Mucosa of stomach (tissue), 1 donor: ENCODE data around the gene IFRD1.

Experiments used
- H3K27me3 ChIP-seq: one replicate; pipeline ENCODE4 v1.7.0; 2013; ENCODE audit warnings: mild to moderate bottlenecking, low read length; ENCODE audit not compliant: control insufficient read depth, insufficient read depth
- H3K36me3 ChIP-seq: one replicate; pipeline ENCODE4 v1.7.0; 2013; ENCODE audit warnings: low read length; ENCODE audit not compliant: control insufficient read depth, insufficient read depth
- H3K4me1 ChIP-seq: one replicate; pipeline ENCODE4 v1.7.0; 2013; ENCODE audit warnings: mild to moderate bottlenecking, low read length; ENCODE audit not compliant: control insufficient read depth, insufficient read depth
- H3K4me3 ChIP-seq: one replicate; pipeline ENCODE4 v1.7.0; 2013; ENCODE audit warnings: low read length
- H3K9ac ChIP-seq: one replicate; pipeline ENCODE4 v1.7.0; 2013; ENCODE audit warnings: mild to moderate bottlenecking, low read length, moderate library complexity
- H3K9me3 ChIP-seq: one replicate; pipeline ENCODE4 v1.7.0; 2013; ENCODE audit warnings: mild to moderate bottlenecking, low read length, moderate library complexity; ENCODE audit not compliant: control insufficient read depth
- donor health status: Pancreatic carcinoma.

Gene IFRD1, protein sequence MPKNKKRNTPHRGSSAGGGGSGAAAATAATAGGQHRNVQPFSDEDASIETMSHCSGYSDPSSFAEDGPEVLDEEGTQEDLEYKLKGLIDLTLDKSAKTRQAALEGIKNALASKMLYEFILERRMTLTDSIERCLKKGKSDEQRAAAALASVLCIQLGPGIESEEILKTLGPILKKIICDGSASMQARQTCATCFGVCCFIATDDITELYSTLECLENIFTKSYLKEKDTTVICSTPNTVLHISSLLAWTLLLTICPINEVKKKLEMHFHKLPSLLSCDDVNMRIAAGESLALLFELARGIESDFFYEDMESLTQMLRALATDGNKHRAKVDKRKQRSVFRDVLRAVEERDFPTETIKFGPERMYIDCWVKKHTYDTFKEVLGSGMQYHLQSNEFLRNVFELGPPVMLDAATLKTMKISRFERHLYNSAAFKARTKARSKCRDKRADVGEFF

GRCh38 chr7:112449902-112450806 is at the start of gene IFRD1:
IFRD1 (plus strand) TSS chr7:112450460; CDS start chr7:112450689, 229 bp downstream.
- Histone ChIP-seq H3K27me3 (no peaks in the 10 kb centered on the region), H3K4me3 (peak within 1 kb of the TSS; percentile 99), H3K36me3 (no peaks in the 10 kb centered on the region), H3K9me3 (no peaks in the 10 kb centered on the region), H3K9ac (peak within 1 kb of the TSS; percentile 99), H3K4me1 (peaks cover 21% of the 10 kb centered on the region)

DNA sequence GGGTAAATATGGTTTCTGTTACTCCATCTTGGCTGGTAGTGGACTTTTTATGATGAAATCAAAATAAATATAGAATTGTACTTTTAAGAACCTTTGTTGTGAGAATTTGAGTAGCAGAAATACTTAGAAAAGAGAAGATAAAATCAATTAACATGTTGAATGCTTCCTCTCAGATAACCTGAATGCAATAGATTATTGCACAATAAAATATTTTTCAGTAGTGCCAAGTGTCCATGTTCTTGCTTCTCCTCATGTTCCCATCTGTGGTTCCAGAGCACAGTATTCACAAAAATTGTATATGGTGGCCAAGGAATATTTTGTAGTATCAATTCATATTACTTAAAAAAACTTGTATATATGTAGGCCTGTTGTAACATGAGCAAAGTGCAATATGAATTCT is 45.9 kb upstream of the IFRD1 start:
- Histone ChIP-seq H3K36me3 (no peaks in the 10 kb centered on the region), H3K9ac (no peak overlapping the region), H3K4me1 (no peaks in the 10 kb centered on the region), H3K4me3 (no peak overlapping the region), H3K27me3 (no peaks in the 10 kb centered on the region), H3K9me3 (no peaks in the 10 kb centered on the region)

DNA sequence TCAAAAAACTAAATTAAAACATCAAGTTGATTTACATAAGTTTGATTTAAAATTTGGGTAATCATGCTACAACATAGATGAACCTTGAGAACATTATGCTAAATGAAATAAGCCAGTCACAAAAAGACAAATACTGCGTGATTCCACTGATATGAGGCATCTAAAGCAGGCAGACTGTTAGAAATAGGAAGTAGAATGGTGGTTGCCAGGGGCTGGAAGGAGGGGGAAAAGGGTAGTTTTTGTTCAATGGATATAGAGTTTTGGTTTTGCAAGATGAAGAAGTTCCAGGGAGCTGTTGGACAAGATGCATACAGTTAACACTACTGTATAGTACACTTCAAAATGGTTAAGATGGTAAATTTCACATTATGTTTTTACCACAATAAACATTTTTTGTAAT is 45.0 kb upstream of the IFRD1 start:
- Histone ChIP-seq H3K27me3 (no peaks in the 10 kb centered on the region), H3K4me1 (no peaks in the 10 kb centered on the region), H3K9me3 (no peaks in the 10 kb centered on the region), H3K4me3 (no peak overlapping the region), H3K36me3 (no peaks in the 10 kb centered on the region), H3K9ac (no peak overlapping the region)

- H3K36me3 ChIP-seq, result no peaks in the 10 kb centered on the region
- no peaks in the 10 kb centered on the region for H3K4me1 ChIP-seq
- H3K27me3 ChIP-seq, result no peaks in the 10 kb centered on the region
- H3K4me3 ChIP-seq, result no peak overlapping the region
- H3K9ac ChIP-seq, result no peak overlapping the region
- H3K9me3 ChIP-seq, result no peaks in the 10 kb centered on the region
Observed at GRCh38 chr7:112407261-112407660, 43.0 kb upstream of the IFRD1 start.

DNA sequence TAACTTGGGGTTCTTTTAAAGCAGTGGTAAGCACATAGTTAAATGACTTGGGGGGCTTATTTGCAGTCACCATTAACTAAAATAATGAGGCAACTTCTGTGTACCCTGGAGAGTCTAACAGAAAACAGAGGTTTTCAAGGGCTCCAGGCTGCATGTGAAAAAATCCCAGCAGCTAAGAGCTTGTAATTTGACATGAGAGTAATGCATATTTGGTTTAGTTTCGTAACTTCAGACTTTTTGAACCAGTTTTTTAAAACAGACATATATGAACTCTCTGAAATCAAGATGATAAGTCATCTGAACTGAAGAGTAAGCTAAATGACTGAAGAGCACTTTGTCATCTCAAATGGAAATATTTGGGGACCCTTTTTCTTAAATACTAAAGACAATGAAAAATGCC is 40.2 kb upstream of the IFRD1 start:
- H3K9ac ChIP-seq, result no peak overlapping the region
- H3K4me1 ChIP-seq, result no peaks in the 10 kb centered on the region
- H3K36me3 ChIP-seq, result no peaks in the 10 kb centered on the region
- no peaks in the 10 kb centered on the region for H3K27me3 ChIP-seq
- no peaks in the 10 kb centered on the region for H3K9me3 ChIP-seq
- no peak overlapping the region for H3K4me3 ChIP-seq

- H3K4me1 ChIP-seq, result no peaks in the 10 kb centered on the region
- no peaks in the 10 kb centered on the region for H3K9me3 ChIP-seq
- no peak overlapping the region for H3K4me3 ChIP-seq
- H3K9ac ChIP-seq, result no peak overlapping the region
- no peaks in the 10 kb centered on the region for H3K36me3 ChIP-seq
- no peaks in the 10 kb centered on the region for H3K27me3 ChIP-seq
Observed at GRCh38 chr7:112411186-112411795, 39.0 kb upstream of the IFRD1 start.

GRCh38 chr7:112414855-112415490 is 35.3 kb upstream of the IFRD1 start:
- H3K27me3 ChIP-seq, result no peaks in the 10 kb centered on the region
- no peaks in the 10 kb centered on the region for H3K4me1 ChIP-seq
- H3K9ac ChIP-seq, result no peak overlapping the region
- H3K36me3 ChIP-seq, result no peaks in the 10 kb centered on the region
- H3K4me3 ChIP-seq, result no peak overlapping the region
- H3K9me3 ChIP-seq, result no peaks in the 10 kb centered on the region

- Histone ChIP-seq H3K36me3 (no peaks in the 10 kb centered on the region), H3K9ac (no peak overlapping the region), H3K4me1 (no peaks in the 10 kb centered on the region), H3K4me3 (no peak overlapping the region), H3K27me3 (no peaks in the 10 kb centered on the region), H3K9me3 (no peaks in the 10 kb centered on the region)
Observed at GRCh38 chr7:112416127-112416526, 34.1 kb upstream of the IFRD1 start.

- H3K36me3 ChIP-seq, result no peaks in the 10 kb centered on the region
- H3K9me3 ChIP-seq, result no peaks in the 10 kb centered on the region
- peaks cover 11% of the 10 kb centered on the region for H3K4me1 ChIP-seq
- no peak overlapping the region for H3K4me3 ChIP-seq
- H3K27me3 ChIP-seq, result no peaks in the 10 kb centered on the region
- H3K9ac ChIP-seq, result no peak overlapping the region
Observed at GRCh38 chr7:112419543-112420130, 30.6 kb upstream of the IFRD1 start.

- Histone ChIP-seq H3K27me3 (no peaks in the 10 kb centered on the region), H3K4me3 (no peak overlapping the region), H3K9ac (no peak overlapping the region)
Observed at GRCh38 chr7:112420236-112420861, 29.9 kb upstream of the IFRD1 start.

More at GRCh38 chr7:112420236-112420861, 29.9 kb upstream of the IFRD1 start:
- H3K9me3 ChIP-seq, result no peaks in the 10 kb centered on the region
- peaks cover 11% of the 10 kb centered on the region for H3K4me1 ChIP-seq
- H3K36me3 ChIP-seq, result no peaks in the 10 kb centered on the region
